Hematopoietic multipotent progenitor cell treated with erythropoietin and hydrocortisone succinate and interleukin-3 and kit ligand, for 6 days (in vitro differentiated cells): Measurements from ENCODE around the gene PCDH9.

ENCODE experiments used
- DNase-seq: peaks from one replicate; pipeline ENCODE4 v3.0.0-alpha.2; 2015

The PCDH9 gene

DNA sequence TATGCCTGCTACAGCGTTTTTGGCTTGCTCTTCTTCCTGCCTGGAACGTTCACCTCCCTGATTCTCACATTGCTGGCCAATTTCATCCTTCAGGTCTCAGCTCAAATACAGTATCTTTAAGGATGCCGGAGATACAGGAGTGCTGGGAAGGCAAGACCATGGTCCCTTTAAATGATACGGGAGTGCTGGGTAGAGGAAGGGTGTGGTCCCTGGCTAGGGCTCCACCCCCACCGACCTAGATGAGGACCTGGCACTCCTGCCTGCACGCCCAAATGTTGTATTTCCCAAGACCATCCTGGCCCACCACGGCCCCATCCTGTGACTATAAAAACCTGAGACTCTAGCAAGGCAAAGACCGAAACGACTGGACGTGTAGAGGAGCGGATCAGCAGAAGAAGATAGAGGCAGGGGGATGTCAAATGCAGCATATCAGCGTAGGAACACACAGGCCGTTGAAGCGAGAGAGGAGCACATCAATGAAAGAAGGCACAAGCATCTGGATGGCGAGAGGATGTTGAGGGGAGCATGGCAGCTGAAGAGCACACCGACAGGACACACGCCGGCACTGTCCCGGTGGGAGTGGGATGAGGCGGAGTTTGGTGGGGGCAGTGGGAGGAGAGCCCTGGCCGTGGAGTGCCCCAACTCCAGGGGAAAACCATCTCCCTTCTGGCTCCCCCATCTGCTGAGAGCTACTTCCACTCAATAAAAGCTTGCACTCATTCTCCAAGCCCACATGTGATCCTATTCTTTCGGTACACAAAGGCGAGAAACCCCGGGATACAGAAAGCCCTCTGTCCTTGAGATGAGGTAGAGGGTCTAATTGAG, 74.0 kb downstream of the PCDH9 start:
- DNase-seq, result no peak

DNA sequence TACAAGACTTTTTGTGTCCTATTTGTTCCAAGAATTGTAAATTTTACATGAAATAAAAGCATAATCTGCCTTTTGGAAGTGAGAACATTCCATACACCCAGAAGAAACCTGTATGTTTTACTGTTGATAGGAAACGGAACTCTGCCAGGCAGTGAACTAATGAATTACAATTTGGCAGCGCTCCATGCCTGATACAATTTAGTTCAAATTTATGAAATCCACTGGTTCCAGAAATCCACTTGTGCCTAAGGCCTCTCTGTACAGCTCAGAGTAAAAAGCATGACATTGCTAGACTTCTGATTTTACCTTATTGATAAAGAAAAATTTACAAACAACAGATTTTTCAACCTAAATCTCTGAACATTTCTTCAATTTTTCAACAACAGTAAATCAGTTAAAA, 78.1 kb downstream of the PCDH9 start:
- DNase-seq, result no peak

GRCh38 chr13:67151652-67152051, 78.5 kb downstream of the PCDH9 start:
- DNase-seq, result no peak

- no peak for DNase-seq
Observed at GRCh38 chr13:67150608-67151007, 79.5 kb downstream of the PCDH9 start.

GRCh38 chr13:67148161-67148571, 82.0 kb downstream of the PCDH9 start:
- DNase-seq, result no peak

- DNase-seq, result no peak
Observed at GRCh38 chr13:67147342-67148133, 82.6 kb downstream of the PCDH9 start.

DNA sequence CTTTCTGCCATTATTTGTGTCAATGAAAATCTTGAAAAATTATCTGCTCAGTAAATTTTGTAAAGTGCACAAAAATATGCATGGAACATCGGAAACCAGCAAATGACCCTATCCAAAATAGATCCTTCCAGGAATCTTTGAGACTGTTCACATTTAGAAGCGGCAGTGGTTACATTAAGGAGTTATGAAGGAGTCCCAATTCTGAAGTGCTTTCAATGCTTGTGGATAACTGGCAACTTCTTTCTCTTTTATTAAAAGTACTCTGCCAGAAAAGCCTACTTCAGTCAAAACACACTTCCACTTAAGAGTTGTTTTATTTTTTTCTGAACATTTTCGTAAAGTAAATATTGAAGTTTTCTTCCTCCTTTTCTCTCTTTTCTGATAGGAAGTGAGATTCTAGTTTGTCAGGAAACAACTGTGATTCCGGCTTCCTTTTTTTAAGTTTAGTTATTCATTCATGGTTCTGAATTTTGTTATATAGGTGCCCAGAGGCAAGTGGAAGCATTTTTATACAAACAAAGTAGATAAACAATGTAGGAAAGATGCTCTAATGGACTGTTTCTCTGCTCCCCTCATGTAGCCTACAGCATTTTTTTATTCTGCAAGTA, 83.5 kb downstream of the PCDH9 start:
- no peak for DNase-seq

GRCh38 chr13:67145950-67146349, 84.2 kb downstream of the PCDH9 start:
- no peak for DNase-seq

DNA sequence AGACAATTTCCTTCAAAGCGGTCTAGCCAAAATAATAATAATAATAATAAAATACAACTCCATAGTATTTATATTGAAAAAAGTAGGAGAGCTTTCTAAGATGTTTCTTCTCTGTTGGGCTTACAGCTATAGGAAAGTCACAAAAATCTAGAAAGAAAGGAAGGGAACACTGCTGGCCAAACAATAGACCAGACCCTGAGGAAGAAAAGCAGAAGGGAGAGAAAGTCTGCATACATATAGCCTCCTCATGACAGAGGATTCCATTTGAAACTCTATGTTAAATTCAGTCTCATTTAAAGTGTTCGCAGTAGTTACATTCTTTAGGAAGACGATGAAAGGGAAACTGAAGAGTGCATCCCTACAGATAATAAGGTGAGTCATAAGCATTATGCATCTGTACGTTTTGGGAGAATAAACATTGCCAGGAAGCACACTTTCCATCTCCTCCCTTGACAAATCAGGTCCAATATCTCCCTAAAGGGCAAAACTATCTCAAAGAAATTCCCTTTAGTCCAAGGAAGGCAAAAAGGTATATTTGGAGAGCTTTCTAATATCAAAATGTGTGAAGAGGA, 86.5 kb downstream of the PCDH9 start:
- DNase-seq, result no peak

GRCh38 chr13:67140006-67140405, 90.1 kb downstream of the PCDH9 start:
- no peak for DNase-seq

GRCh38 chr13:67139551-67139950, 90.6 kb downstream of the PCDH9 start:
- no peak for DNase-seq

DNA sequence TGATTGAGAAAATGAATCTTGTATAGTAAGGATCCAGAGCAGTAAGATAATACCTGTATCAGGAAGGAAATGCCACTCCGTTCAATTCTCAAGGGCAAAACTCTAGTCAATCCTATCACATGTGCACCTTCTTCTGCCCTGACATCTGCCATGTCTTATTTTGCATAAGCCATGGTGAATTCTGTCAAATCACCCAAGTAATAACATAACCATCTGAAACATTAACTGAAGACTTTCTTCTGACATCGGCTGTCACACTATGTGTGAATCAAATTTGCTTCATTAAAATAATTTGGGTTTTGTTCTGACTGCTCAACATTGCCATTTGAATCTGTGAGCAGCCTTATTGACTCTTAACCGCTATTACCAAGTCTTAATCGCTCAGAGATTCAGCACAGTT, 91.2 kb downstream of the PCDH9 start:
- DNase-seq, result no peak

GRCh38 chr13:67137044-67137735, 92.9 kb downstream of the PCDH9 start:
- DNase-seq, result no peak

DNA sequence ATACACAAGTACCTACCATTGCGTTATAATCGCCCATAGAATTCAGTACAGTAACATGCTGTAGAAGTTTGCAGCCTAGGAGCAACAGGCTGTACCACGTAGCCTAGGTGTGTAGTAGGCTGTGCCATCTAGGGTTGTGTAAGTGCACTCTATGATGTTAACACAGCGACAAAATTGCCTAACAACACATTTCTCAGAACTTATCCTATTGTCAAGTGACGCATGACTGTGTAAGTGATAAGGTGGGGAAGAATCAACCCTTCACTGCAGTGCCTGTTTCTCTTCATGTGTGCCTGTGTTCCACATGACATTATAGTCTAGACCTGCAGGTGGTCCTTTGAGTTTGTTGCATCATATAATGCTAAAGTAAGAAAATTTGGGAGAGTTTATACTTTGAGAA, 94.0 kb downstream of the PCDH9 start:
- DNase-seq, result peak; percentile 41

- DNase-seq, result no peak
Observed at GRCh38 chr13:67135356-67135755, 94.8 kb downstream of the PCDH9 start.

- peak; percentile 18 for DNase-seq
Observed at GRCh38 chr13:67134417-67135129, 95.6 kb downstream of the PCDH9 start.

DNA sequence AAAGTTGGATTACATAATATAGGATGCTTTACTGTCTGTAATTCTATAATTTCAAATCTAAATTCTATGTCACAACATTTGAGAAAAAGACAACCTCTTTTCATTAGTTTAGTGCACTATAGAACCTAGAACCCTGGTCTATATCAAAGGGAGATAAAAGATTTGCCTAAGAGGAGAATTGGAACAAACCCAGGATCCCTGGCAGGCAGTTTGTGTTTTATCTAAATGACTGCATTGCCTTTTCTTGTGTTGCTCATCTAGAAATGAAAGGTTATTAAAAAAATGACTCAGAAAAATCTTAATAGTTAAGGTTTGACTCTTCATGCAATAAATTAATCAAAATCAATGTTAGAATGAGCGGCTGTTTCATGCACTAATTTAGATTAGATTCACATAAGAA, 96.7 kb downstream of the PCDH9 start:
- peak; percentile 14 for DNase-seq

DNA sequence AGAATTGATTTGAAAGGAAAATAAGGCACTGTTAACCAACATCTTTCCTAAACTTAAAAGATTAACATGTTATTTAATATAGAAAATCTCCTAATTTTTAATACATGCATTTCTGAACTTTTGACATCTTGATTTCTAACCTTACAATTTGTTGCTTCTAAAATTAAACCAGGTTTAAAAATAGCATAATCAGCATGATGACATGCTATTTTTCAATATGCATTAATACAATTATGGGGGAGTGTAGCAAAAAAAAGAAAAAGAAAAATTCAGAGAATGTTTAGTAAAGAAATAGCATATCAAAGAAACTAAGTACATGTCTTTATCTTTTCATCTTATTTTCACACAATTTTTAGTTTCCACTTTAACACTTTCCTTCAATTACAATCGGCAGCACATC, 98.7 kb downstream of the PCDH9 start:
- no peak for DNase-seq

DNA sequence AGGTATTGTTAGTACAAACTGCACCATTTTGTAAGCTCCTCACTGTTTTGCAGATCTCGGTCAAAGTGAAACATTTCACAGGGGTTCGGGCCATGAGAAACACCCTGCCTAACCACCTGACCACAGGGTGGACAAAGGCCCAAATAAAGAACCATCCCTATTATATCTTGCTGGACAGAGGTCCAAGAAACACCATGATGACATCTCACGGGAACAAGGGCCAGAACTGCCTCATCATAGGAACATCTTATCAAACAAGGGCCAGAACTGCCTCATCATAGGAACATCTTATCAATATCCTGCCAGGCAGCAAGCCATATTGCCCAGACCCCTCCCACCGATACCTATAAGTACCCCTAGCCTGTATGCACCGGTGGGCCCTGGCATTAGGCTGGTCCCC, 99.7 kb downstream of the PCDH9 start:
- peak; percentile 12 for DNase-seq

DNA sequence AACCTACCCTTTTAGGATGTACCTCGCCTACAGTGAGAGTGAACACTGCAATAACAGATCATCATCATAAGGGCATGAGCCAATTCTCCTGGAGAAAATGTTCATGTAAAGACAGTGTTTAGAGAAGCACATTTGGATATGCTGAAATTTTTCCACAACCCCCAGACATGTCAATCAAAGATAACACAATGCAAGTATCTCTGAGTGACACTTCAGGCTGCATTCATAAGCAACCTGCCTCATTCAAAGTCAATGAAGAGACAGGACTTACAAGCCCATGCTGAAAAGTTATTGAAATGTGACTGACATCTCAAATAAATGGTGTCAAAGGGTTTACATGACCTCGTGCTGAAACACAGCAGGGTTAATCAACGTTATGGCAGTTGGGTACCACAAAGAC, 102.0 kb downstream of the PCDH9 start:
- no peak for DNase-seq

GRCh38 chr13:67125681-67126080, 104.5 kb downstream of the PCDH9 start:
- no peak for DNase-seq

DNA sequence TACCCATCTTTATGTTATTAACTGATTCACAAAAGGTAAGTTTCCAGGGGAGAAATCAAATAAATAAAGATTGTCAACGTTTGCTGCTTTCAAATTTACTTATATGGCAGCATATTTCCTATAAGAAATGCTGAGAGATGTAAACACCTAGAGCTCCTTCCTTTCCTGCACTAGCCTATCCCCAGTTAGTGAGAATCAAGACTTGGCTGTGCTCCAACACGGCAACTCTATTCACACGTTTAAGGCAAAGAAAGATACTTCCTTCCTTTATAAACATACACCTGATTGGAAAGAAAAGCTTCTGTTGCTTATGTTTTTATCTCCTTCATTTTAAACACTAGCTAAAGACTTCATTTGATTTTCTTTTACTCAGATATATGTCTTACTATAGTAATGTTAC, 107.0 kb downstream of the PCDH9 start:
- no peak for DNase-seq
